ENCODE results near the gene FN3KRP. TPM values are rescaled to one million over a fixed set of nuclear protein-coding genes. Genes with fewer than 3 reads are reported as not detected.

Gene FN3KRP
- total and polyA plus RNA-seq, 2 of the 13 experiments (the other 11 are each of a cell fraction or from before 2014, with no cell fraction given), result 22.4 to 28.2 TPM

DNA sequence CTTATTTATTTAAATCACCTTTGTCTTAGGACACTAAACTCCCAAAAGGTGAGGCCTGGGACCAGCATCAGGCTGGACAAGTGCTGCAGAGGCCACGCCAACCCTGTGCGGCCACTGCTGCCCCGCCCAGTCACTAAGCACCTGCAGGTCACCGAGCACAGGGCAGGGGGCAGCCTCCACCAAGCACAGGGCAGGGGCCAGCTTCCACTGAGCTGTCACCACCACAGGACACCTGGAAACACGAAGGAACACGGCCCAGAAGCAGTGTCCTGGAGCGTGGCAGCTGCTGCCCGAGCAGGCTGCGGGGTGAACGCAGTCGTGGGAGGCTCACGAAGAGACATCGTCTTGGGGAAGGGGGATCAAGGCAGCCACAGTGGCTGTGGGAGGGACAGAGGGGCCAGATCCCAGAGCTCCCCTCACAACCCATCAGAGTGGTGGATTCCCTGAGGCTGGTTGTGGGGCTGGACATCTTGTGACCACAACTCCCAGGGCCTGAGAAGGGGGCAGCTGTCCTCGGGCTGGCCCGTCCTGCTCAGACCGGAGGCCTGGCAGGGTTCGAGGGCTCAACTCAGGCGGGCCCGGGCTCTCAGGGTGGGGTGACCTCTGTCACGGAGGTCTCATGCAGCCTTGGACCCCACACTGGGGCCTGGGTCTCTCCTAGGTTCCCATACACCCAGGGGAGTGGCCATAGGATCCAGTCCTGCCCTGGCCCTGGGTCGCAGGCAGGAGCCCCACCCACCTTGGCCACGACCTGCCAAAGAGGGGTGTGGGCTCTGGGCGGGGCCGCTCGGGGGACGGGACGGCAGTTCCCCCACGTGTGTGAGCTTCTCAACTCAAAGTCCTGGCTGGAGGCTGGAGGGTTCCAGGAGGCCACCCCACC lies 36.7 kb upstream of the FN3KRP start (continued):
- TF ChIP-seq, protein P1, sequence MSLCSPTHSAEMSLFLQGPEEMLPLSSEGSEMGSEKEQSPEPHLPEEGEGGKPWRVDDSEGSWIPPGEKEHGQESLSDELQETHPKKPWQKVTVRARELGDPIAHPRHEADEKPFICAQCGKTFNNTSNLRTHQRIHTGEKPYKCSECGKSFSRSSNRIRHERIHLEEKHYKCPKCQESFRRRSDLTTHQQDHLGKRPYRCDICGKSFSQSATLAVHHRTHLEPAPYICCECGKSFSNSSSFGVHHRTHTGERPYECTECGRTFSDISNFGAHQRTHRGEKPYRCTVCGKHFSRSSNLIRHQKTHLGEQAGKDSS (CRISPR knock-in tag; IDR thresholded peaks at IDR 0.05; ENCODE audit: borderline replicate concordance, low read depth), result no peak
- TF ChIP-seq MZF1 (CRISPR knock-in tag; IDR thresholded peaks at IDR 0.05; ENCODE audit: borderline replicate concordance) (0 out of 2 replicates have a peak, but pooled peaks have one; percentile 35), HNRNPLL (IDR thresholded peaks at IDR 0.05; ENCODE audit: low read depth, low read length, poor library complexity, severe bottlenecking) (peak; percentile 35), STAG1 (CRISPR knock-in tag; IDR thresholded peaks at IDR 0.05) (peak; percentile 96), KLF12 (CRISPR knock-in tag; IDR thresholded peaks at IDR 0.05; ENCODE audit: borderline replicate concordance) (peak; percentile 80; the same call in 1 of the 2 replicates), ZNF703 (CRISPR knock-in tag; IDR thresholded peaks at IDR 0.05; ENCODE audit: borderline replicate concordance) (no peak), MED1 (CRISPR knock-in tag; IDR thresholded peaks at IDR 0.05) (0 out of 2 replicates have a peak, but pooled peaks have one; percentile 31), ZBTB38 (CRISPR knock-in tag; IDR thresholded peaks at IDR 0.05) (peak; percentile 88), ZKSCAN5 (CRISPR knock-in tag; IDR thresholded peaks at IDR 0.05) (no peak), NR1H2 (CRISPR knock-in tag; IDR thresholded peaks at IDR 0.05; ENCODE audit: borderline replicate concordance, low read depth) (0 out of 2 replicates have a peak, but pooled peaks have one; percentile 21), NFKB2 (CRISPR knock-in tag; IDR thresholded peaks at IDR 0.05; ENCODE audit: borderline replicate concordance) (peak; percentile 19; the same call in 1 of the 2 replicates), HNF4A (CRISPR knock-in tag; IDR thresholded peaks at IDR 0.05) (peak; percentile 16; the same call in 1 of the 2 replicates), ZBTB4 (CRISPR knock-in tag; IDR thresholded peaks at IDR 0.05; ENCODE audit: borderline replicate concordance) (0 out of 2 replicates have a peak, but pooled peaks have one; percentile 22), FOSL2 (CRISPR knock-in tag; IDR thresholded peaks at IDR 0.05) (peak; percentile 16; the same call in 1 of the 2 replicates), IRF9 (CRISPR knock-in tag; IDR thresholded peaks at IDR 0.05; ENCODE audit: borderline replicate concordance) (0 out of 2 replicates have a peak, but pooled peaks have one; percentile 14), ZNF557 (CRISPR knock-in tag; IDR thresholded peaks at IDR 0.05) (no peak), TBX2 (CRISPR knock-in tag; IDR thresholded peaks at IDR 0.05; ENCODE audit: borderline replicate concordance) (0 out of 2 replicates have a peak, but pooled peaks have one; percentile 22)
- TF ChIP-seq, protein P2, sequence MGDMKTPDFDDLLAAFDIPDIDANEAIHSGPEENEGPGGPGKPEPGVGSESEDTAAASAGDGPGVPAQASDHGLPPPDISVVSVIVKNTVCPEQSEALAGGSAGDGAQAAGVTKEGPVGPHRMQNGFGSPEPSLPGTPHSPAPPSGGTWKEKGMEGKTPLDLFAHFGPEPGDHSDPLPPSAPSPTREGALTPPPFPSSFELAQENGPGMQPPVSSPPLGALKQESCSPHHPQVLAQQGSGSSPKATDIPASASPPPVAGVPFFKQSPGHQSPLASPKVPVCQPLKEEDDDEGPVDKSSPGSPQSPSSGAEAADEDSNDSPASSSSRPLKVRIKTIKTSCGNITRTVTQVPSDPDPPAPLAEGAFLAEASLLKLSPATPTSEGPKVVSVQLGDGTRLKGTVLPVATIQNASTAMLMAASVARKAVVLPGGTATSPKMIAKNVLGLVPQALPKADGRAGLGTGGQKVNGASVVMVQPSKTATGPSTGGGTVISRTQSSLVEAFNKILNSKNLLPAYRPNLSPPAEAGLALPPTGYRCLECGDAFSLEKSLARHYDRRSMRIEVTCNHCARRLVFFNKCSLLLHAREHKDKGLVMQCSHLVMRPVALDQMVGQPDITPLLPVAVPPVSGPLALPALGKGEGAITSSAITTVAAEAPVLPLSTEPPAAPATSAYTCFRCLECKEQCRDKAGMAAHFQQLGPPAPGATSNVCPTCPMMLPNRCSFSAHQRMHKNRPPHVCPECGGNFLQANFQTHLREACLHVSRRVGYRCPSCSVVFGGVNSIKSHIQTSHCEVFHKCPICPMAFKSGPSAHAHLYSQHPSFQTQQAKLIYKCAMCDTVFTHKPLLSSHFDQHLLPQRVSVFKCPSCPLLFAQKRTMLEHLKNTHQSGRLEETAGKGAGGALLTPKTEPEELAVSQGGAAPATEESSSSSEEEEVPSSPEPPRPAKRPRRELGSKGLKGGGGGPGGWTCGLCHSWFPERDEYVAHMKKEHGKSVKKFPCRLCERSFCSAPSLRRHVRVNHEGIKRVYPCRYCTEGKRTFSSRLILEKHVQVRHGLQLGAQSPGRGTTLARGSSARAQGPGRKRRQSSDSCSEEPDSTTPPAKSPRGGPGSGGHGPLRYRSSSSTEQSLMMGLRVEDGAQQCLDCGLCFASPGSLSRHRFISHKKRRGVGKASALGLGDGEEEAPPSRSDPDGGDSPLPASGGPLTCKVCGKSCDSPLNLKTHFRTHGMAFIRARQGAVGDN (CRISPR knock-in tag; IDR thresholded peaks at IDR 0.05), result peak; percentile 70; the same call in 1 of the 2 replicates
